Activated naive CD8-positive, alpha-beta T cell treated with anti-CD3 and anti-CD28 coated beads, Interleukin-2, amount 10 ng/mL, durations not matched to agents 7 days and 5 days (primary cell): ENCODE measurements around the gene DYNLT1. TPM values are rescaled to one million over a fixed set of nuclear protein-coding genes. Genes with fewer than 3 reads are reported as not detected.

Experiments used
- microRNA-seq: library from miRNA; unstranded; fragments of <30 nt; microRNA quantifications from one replicate; pipeline ENCODE4 v1.2.0, GENCODE V29; 2022
- total RNA-seq, 2 experiments: library from RNA; stranded (reverse); gene quantifications; one replicate each; pipeline ENCODE4 v1.2.3, GENCODE V29; 2021

The DYNLT1 gene
- total RNA-seq, 2 experiments from 2014 or later = 99.9 to 102 TPM

Small RNA genes within 50 kb of the gene (microRNA-seq; reads per million reads assigned to microRNA genes)
- gene MIR7161 = not detected

Other genes with a start within 250 kb of the DYNLT1 start
- gene TMEM181, start 84.7 kb downstream of the DYNLT1 start, total RNA-seq = 10 to 100 TPM; 16.8 to 17.7 TPM
- 10 to 100 TPM; 65.3 to 71.7 TPM for gene SYTL3, start 5.3 kb upstream of the DYNLT1 start, total RNA-seq
- gene EZR, start 174.6 kb upstream of the DYNLT1 start, total RNA-seq = 100 to 1,000 TPM; 235 to 257 TPM